Effector memory CD4-positive, alpha-beta T cell (primary cell): ENCODE results near the gene PNMA6E.

ENCODE experiments used
- DNase-seq, 3 donors: peaks; one replicate each; pipeline ENCODE4 v3.0.0-alpha.2; 2020
- H3K27ac ChIP-seq: 2 replicates; pipeline ENCODE4 v1.7.0; 2013; ENCODE audit warnings: mild to moderate bottlenecking, low read length, moderate library complexity; ENCODE audit not compliant: insufficient read depth, poor library complexity, severe bottlenecking
- H3K27me3 ChIP-seq: replicated peaks from 2 replicates; pipeline ENCODE4 v1.7.0; 2013; ENCODE audit warnings: mild to moderate bottlenecking, low read length; ENCODE audit not compliant: insufficient read depth, control insufficient read depth, poor library complexity, severe bottlenecking
- H3K36me3 ChIP-seq: 2 replicates; pipeline ENCODE4 v1.7.0; 2013; ENCODE audit warnings: mild to moderate bottlenecking, low read length, moderate library complexity; ENCODE audit not compliant: control insufficient read depth, insufficient read depth
- H3K4me1 ChIP-seq: 2 replicates; pipeline ENCODE4 v1.7.0; 2013; ENCODE audit warnings: low read length, mild to moderate bottlenecking; ENCODE audit not compliant: control insufficient read depth, insufficient read depth, poor library complexity, severe bottlenecking
- H3K4me3 ChIP-seq: 2 replicates; pipeline ENCODE4 v1.7.0; 2013; ENCODE audit warnings: low read length, low read depth, mild to moderate bottlenecking; ENCODE audit not compliant: insufficient read depth, poor library complexity, severe bottlenecking
- H3K9me3 ChIP-seq: 2 replicates; pipeline ENCODE4 v1.7.0; 2013; ENCODE audit warnings: mild to moderate bottlenecking, low read length, moderate library complexity; ENCODE audit not compliant: control insufficient read depth

Gene PNMA6E

GRCh38 chrX:153416781-153417450, 15.8 kb upstream of the PNMA6E start:
- Histone ChIP-seq H3K36me3 (no peaks in the 10 kb centered on the region), H3K4me1 (peaks cover 2% of the 10 kb centered on the region), H3K9me3 (no peaks in the 10 kb centered on the region), H3K27ac (no peak overlapping the region), H3K4me3 (no peak overlapping the region), H3K27me3 (no peaks in the 10 kb centered on the region)
- no peak for DNase-seq

- Histone ChIP-seq H3K9me3 (no peaks in the 10 kb centered on the region), H3K27ac (no peak overlapping the region), H3K27me3 (no peaks in the 10 kb centered on the region), H3K36me3 (no peaks in the 10 kb centered on the region), H3K4me3 (no peak overlapping the region), H3K4me1 (peaks cover 5% of the 10 kb centered on the region)
- DNase-seq = no peak
These were observed 13.8 kb upstream of the PNMA6E start for GRCh38 chrX:153414856-153415510.

- Histone ChIP-seq H3K9me3 (no peaks in the 10 kb centered on the region), H3K27me3 (no peaks in the 10 kb centered on the region), H3K36me3 (no peaks in the 10 kb centered on the region), H3K27ac (no peak overlapping the region), H3K4me3 (no peak overlapping the region), H3K4me1 (peaks cover 5% of the 10 kb centered on the region)
- no peak for DNase-seq
These were observed 12.6 kb upstream of the PNMA6E start for GRCh38 chrX:153413731-153414130.

- H3K9me3 ChIP-seq = no peaks in the 10 kb centered on the region
- no peak overlapping the region for H3K27ac ChIP-seq
- H3K27me3 ChIP-seq = no peaks in the 10 kb centered on the region
- peaks cover 5% of the 10 kb centered on the region for H3K4me1 ChIP-seq
- H3K36me3 ChIP-seq = no peaks in the 10 kb centered on the region
- DNase-seq = no peak
- no peak overlapping the region for H3K4me3 ChIP-seq
These were observed 11.9 kb upstream of the PNMA6E start for GRCh38 chrX:153412746-153413720.

- Histone ChIP-seq H3K27ac (no peak overlapping the region), H3K9me3 (no peaks in the 10 kb centered on the region), H3K27me3 (no peaks in the 10 kb centered on the region), H3K4me3 (peak overlapping the region; percentile 49), H3K36me3 (no peaks in the 10 kb centered on the region), H3K4me1 (peaks cover 5% of the 10 kb centered on the region)
- no peak for DNase-seq
These were observed 10.9 kb upstream of the PNMA6E start for GRCh38 chrX:153411988-153412574.

GRCh38 chrX:153411255-153411987, 10.3 kb upstream of the PNMA6E start, which contains the start of gene ZFP92:
TSS of gene ZFP92 (plus strand) at chrX:153411472. CDS start at chrX:153418323, 6,851 bp downstream.
- H3K4me3 ChIP-seq = peak within 1 kb of the TSS; percentile 49
- H3K4me1 ChIP-seq = peaks cover 5% of the 10 kb centered on the region
- DNase-seq = peak in 2 of 3 donors; percentile 3 to 12
- H3K27me3 ChIP-seq = no peaks in the 10 kb centered on the region
- no peaks in the 10 kb centered on the region for H3K36me3 ChIP-seq
- no peaks in the 10 kb centered on the region for H3K9me3 ChIP-seq
- H3K27ac ChIP-seq = no peak within 1 kb of the TSS

- no peaks in the 10 kb centered on the region for H3K27me3 ChIP-seq
- H3K4me3 ChIP-seq = no peak overlapping the region
These were observed 9.7 kb upstream of the PNMA6E start for GRCh38 chrX:153410888-153411254.

GRCh38 chrX:153410373-153410772, 9.2 kb upstream of the PNMA6E start:
- no peak overlapping the region for H3K27ac ChIP-seq
- no peak overlapping the region for H3K4me3 ChIP-seq
- H3K36me3 ChIP-seq = no peaks in the 10 kb centered on the region
- no peak for DNase-seq
- H3K9me3 ChIP-seq = no peaks in the 10 kb centered on the region
- peaks cover 5% of the 10 kb centered on the region for H3K4me1 ChIP-seq
- no peaks in the 10 kb centered on the region for H3K27me3 ChIP-seq

More at GRCh38 chrX:153410888-153411254, 9.7 kb upstream of the PNMA6E start:
- H3K27ac ChIP-seq = no peak overlapping the region
- no peak for DNase-seq
- no peaks in the 10 kb centered on the region for H3K36me3 ChIP-seq
- H3K4me1 ChIP-seq = peaks cover 5% of the 10 kb centered on the region
- no peaks in the 10 kb centered on the region for H3K9me3 ChIP-seq

- H3K9me3 ChIP-seq = no peaks in the 10 kb centered on the region
- DNase-seq = no peak
These were observed 8.4 kb upstream of the PNMA6E start for GRCh38 chrX:153409414-153410101.

More at GRCh38 chrX:153409414-153410101, 8.4 kb upstream of the PNMA6E start:
- Histone ChIP-seq H3K27me3 (no peaks in the 10 kb centered on the region), H3K36me3 (no peaks in the 10 kb centered on the region), H3K27ac (no peak overlapping the region), H3K4me1 (peaks cover 5% of the 10 kb centered on the region), H3K4me3 (no peak overlapping the region)
